HEK293 (cell line): ENCODE results near the gene FOXRED1.

Experiments used
- CTCF ChIP-seq: fragments of 450-650 bp; formaldehyde crosslinking; IDR thresholded peaks from 2 replicates; pipeline ENCODE4 v1.5.1; 2016; ENCODE audit warnings: missing biosample characterization, missing genetic modification characterization
- FEZF1 ChIP-seq: fragments of 450-650 bp; formaldehyde crosslinking; IDR thresholded peaks from 2 replicates; pipeline ENCODE4 v1.5.1; 2016; ENCODE audit warnings: missing biosample characterization, missing genetic modification characterization
- GLI4 ChIP-seq: fragments of 450-650 bp; formaldehyde crosslinking; IDR thresholded peaks from 2 replicates; pipeline ENCODE4 v1.5.1; 2016; ENCODE audit warnings: missing biosample characterization, missing genetic modification characterization
- OSR2 ChIP-seq: fragments of 450-650 bp; formaldehyde crosslinking; IDR thresholded peaks from 2 replicates; pipeline ENCODE4 v1.5.1; 2016; ENCODE audit warnings: missing biosample characterization, missing genetic modification characterization
- SALL2 ChIP-seq: fragments of 450-650 bp; formaldehyde crosslinking; IDR thresholded peaks from 2 replicates; pipeline ENCODE4 v1.5.0; 2017; ENCODE audit warnings: missing biosample characterization, mild to moderate bottlenecking, missing genetic modification characterization, borderline replicate concordance
- SCRT2 ChIP-seq: fragments of 450-650 bp; formaldehyde crosslinking; IDR thresholded peaks from 2 replicates; pipeline ENCODE4 v1.5.1; 2016; ENCODE audit warnings: missing biosample characterization, missing genetic modification characterization
- SETDB1 ChIP-seq: IDR thresholded peaks from one replicate; pipeline ENCODE4 v1.6.1; 2017; ENCODE audit warnings: mild to moderate bottlenecking, low read length, moderate library complexity, mixed read lengths; ENCODE audit not compliant: insufficient read length
- ZBTB20 ChIP-seq: fragments of 450-650 bp; formaldehyde crosslinking; IDR thresholded peaks from 2 replicates; pipeline ENCODE4 v1.5.1; 2016; ENCODE audit warnings: missing biosample characterization, missing genetic modification characterization
- ZBTB49 ChIP-seq: fragments of 450-650 bp; formaldehyde crosslinking; IDR thresholded peaks from 2 replicates; pipeline ENCODE4 v1.5.1; 2016; ENCODE audit warnings: missing biosample characterization, missing genetic modification characterization, low read depth
- ZFP37 ChIP-seq: fragments of 450-650 bp; formaldehyde crosslinking; IDR thresholded peaks from 2 replicates; pipeline ENCODE4 v1.5.1; 2016; ENCODE audit warnings: missing biosample characterization, missing genetic modification characterization
- ZNF10 ChIP-seq: fragments of 450-650 bp; formaldehyde crosslinking; IDR thresholded peaks from 2 replicates; pipeline ENCODE4 v1.5.1; 2017; ENCODE audit warnings: missing biosample characterization, missing genetic modification characterization
- ZNF174 ChIP-seq: fragments of 450-650 bp; formaldehyde crosslinking; IDR thresholded peaks from 2 replicates; pipeline ENCODE4 v1.5.0; 2017; ENCODE audit warnings: missing biosample characterization, mild to moderate bottlenecking, missing genetic modification characterization
- ZNF175 ChIP-seq: fragments of 450-650 bp; formaldehyde crosslinking; IDR thresholded peaks from 2 replicates; pipeline ENCODE4 v1.5.1; 2016; ENCODE audit warnings: missing biosample characterization, missing genetic modification characterization
- ZNF19 ChIP-seq: fragments of 450-650 bp; formaldehyde crosslinking; IDR thresholded peaks from 2 replicates; pipeline ENCODE4; 2016; ENCODE audit warnings: missing biosample characterization, missing genetic modification characterization, low read depth
- ZNF2 ChIP-seq: fragments of 450-650 bp; formaldehyde crosslinking; IDR thresholded peaks from 2 replicates; pipeline ENCODE4 v1.5.1; 2016; ENCODE audit warnings: missing biosample characterization, missing genetic modification characterization
- ZNF239 ChIP-seq: fragments of 450-650 bp; formaldehyde crosslinking; IDR thresholded peaks from 2 replicates; pipeline ENCODE4 v1.5.1; 2016; ENCODE audit warnings: missing biosample characterization, missing genetic modification characterization
- ZNF24 ChIP-seq: fragments of 450-650 bp; formaldehyde crosslinking; IDR thresholded peaks from 2 replicates; pipeline ENCODE4 v1.5.1; 2016; ENCODE audit warnings: missing biosample characterization, missing genetic modification characterization
- ZNF324 ChIP-seq: fragments of 450-650 bp; formaldehyde crosslinking; IDR thresholded peaks from 2 replicates; pipeline ENCODE4 v1.5.1; 2016; ENCODE audit warnings: missing biosample characterization, missing genetic modification characterization
- ZNF37A ChIP-seq: fragments of 450-650 bp; IDR thresholded peaks from 2 replicates; pipeline ENCODE4 v1.5.1; 2018; ENCODE audit warnings: missing biosample characterization, missing genetic modification characterization
- ZNF513 ChIP-seq: fragments of 450-650 bp; IDR thresholded peaks from 2 replicates; pipeline ENCODE4 v1.5.1; 2018; ENCODE audit warnings: missing biosample characterization, missing genetic modification characterization
- ZNF514 ChIP-seq: fragments of 450-650 bp; formaldehyde crosslinking; IDR thresholded peaks from 2 replicates; pipeline ENCODE4 v1.5.1; 2016; ENCODE audit warnings: missing biosample characterization, missing genetic modification characterization
- ZNF555 ChIP-seq: fragments of 450-650 bp; formaldehyde crosslinking; conservative IDR thresholded peaks from 2 replicates; pipeline ENCODE4 v1.5.1; 2017; ENCODE audit warnings: missing biosample characterization, mild to moderate bottlenecking, missing genetic modification characterization, inconsistent platforms
- ZNF571 ChIP-seq: fragments of 450-650 bp; formaldehyde crosslinking; IDR thresholded peaks from 2 replicates; pipeline ENCODE4 v1.5.0; 2017; ENCODE audit warnings: missing biosample characterization, missing genetic modification characterization
- ZNF629 ChIP-seq: fragments of 450-650 bp; formaldehyde crosslinking; IDR thresholded peaks from 2 replicates; pipeline ENCODE4 v1.5.1; 2017; ENCODE audit warnings: missing biosample characterization, missing genetic modification characterization
- ZNF660 ChIP-seq: fragments of 450-650 bp; IDR thresholded peaks from 2 replicates; pipeline ENCODE4 v1.5.1; 2018; ENCODE audit warnings: missing biosample characterization, mild to moderate bottlenecking, missing genetic modification characterization
- ZNF707 ChIP-seq: fragments of 450-650 bp; formaldehyde crosslinking; IDR thresholded peaks from 2 replicates; pipeline ENCODE4 v1.5.1; 2016; ENCODE audit warnings: missing biosample characterization, missing genetic modification characterization
- ZNF747 ChIP-seq: fragments of 450-650 bp; formaldehyde crosslinking; IDR thresholded peaks from 2 replicates; pipeline ENCODE4 v1.5.1; 2016; ENCODE audit warnings: missing biosample characterization, missing genetic modification characterization
- ZSCAN18 ChIP-seq: fragments of 450-650 bp; formaldehyde crosslinking; IDR thresholded peaks from 2 replicates; pipeline ENCODE4 v1.5.1; 2016; ENCODE audit warnings: missing biosample characterization, missing genetic modification characterization
- ZSCAN23 ChIP-seq: fragments of 450-650 bp; formaldehyde crosslinking; IDR thresholded peaks from 2 replicates; pipeline ENCODE4 v1.5.1; 2016; ENCODE audit warnings: missing biosample characterization, missing genetic modification characterization
- ZSCAN30 ChIP-seq: fragments of 450-650 bp; IDR thresholded peaks from 2 replicates; pipeline ENCODE4 v1.5.1; 2018; ENCODE audit warnings: missing biosample characterization, mild to moderate bottlenecking, missing genetic modification characterization, moderate library complexity
- ZSCAN5A ChIP-seq: fragments of 450-650 bp; formaldehyde crosslinking; IDR thresholded peaks from 2 replicates; pipeline ENCODE4 v1.5.1; 2016; ENCODE audit warnings: missing biosample characterization, missing genetic modification characterization

The FOXRED1 gene

GRCh38 chr11:126303623-126304456 is 34.9 kb downstream of the FOXRED1 start, which contains the start of gene DCPS (continued):
- TF ChIP-seq ZNF513, result no peak
- no peak for TF ChIP-seq ZNF175
- peak; percentile 17; the same call in 1 of the 2 replicates for TF ChIP-seq SCRT2 (tag by site-specific recombination)
- TF ChIP-seq ZBTB20 (tag by site-specific recombination), result peak; percentile 63; the same call in 1 of the 2 replicates
- peak; percentile 78; the same call in 1 of the 2 replicates for TF ChIP-seq ZFP37 (tag by site-specific recombination)
- no peak for TF ChIP-seq ZNF514 (tag by site-specific recombination)
- TF ChIP-seq CTCF (tag by site-specific recombination), result no peak
- TF ChIP-seq SETDB1, result no peak
- TF ChIP-seq FEZF1 (tag by site-specific recombination), result peak; percentile 37; the same call in 1 of the 2 replicates
- TF ChIP-seq ZSCAN18 (tag by site-specific recombination), result no peak
- 0 out of 2 replicates have a peak, but pooled peaks have one; percentile 26 for TF ChIP-seq ZNF24 (tag by site-specific recombination)
- no peak for TF ChIP-seq ZSCAN5A (tag by site-specific recombination)
- no peak for TF ChIP-seq ZNF19
- TF ChIP-seq SALL2 (tag by site-specific recombination), result no peak
- 0 out of 2 replicates have a peak, but pooled peaks have one; percentile 58 for TF ChIP-seq ZNF239 (tag by site-specific recombination)
- 0 out of 2 replicates have a peak, but pooled peaks have one; percentile 33 for TF ChIP-seq GLI4 (tag by site-specific recombination)
- TF ChIP-seq ZNF747 (tag by site-specific recombination), result no peak
- TF ChIP-seq ZNF37A (tag by site-specific recombination), result no peak
- TF ChIP-seq ZNF660 (tag by site-specific recombination), result peak; percentile 36
- peak; percentile 45; the same call in 1 of the 2 replicates for TF ChIP-seq OSR2 (tag by site-specific recombination)
- no peak for TF ChIP-seq ZNF555 (tag by site-specific recombination)
- TF ChIP-seq ZNF174 (tag by site-specific recombination), result no peak
- TF ChIP-seq ZSCAN30 (tag by site-specific recombination), result peak; percentile 96
- TF ChIP-seq ZNF2 (tag by site-specific recombination), result peak; percentile 72; the same call in 1 of the 2 replicates
- TF ChIP-seq ZNF707 (tag by site-specific recombination), result no peak
- TF ChIP-seq ZNF10 (tag by site-specific recombination), result 0 out of 2 replicates have a peak, but pooled peaks have one; percentile 10
- TF ChIP-seq ZSCAN23 (tag by site-specific recombination), result 0 out of 2 replicates have a peak, but pooled peaks have one; percentile 37
- no peak for TF ChIP-seq ZBTB49 (tag by site-specific recombination)
- TF ChIP-seq ZNF324 (tag by site-specific recombination), result 0 out of 2 replicates have a peak, but pooled peaks have one; percentile 40
- no peak for TF ChIP-seq ZNF571
- peak; percentile 8; the same call in 1 of the 2 replicates for TF ChIP-seq ZNF629 (tag by site-specific recombination)
